ELF-1 (cell line): Measurements from ENCODE around the gene CACNB1.

Source experiments
- DNase-seq: peaks from one replicate; pipeline ENCODE4 v3.0.0-alpha.2; 2016; ENCODE audit warnings: low read depth, low spot score

The CACNB1 gene

GRCh38 chr17:39225959-39226683, 28.7 kb upstream of the CACNB1 start:
- DNase-seq: peak; percentile 88

GRCh38 chr17:39225308-39225958, 28.0 kb upstream of the CACNB1 start, which contains the start of gene STAC2:
TSS of gene STAC2 (minus strand) at chr17:39225945. CDS start at chr17:39225502, 443 bp downstream.
- no peak for DNase-seq

GRCh38 chr17:39224778-39225307, 27.4 kb upstream of the CACNB1 start:
- DNase-seq: no peak

GRCh38 chr17:39223907-39224777, 26.7 kb upstream of the CACNB1 start:
- DNase-seq: no peak

- DNase-seq: no peak
Measured at GRCh38 chr17:39222866-39223834, 25.7 kb upstream of the CACNB1 start.

- DNase-seq: no peak
Measured at GRCh38 chr17:39222151-39222550, 24.7 kb upstream of the CACNB1 start.

GRCh38 chr17:39221572-39221971, 24.1 kb upstream of the CACNB1 start:
- no peak for DNase-seq

GRCh38 chr17:39219647-39220154, 22.2 kb upstream of the CACNB1 start:
- DNase-seq: no peak

- no peak for DNase-seq
Measured at GRCh38 chr17:39218906-39219305, 21.4 kb upstream of the CACNB1 start.

- no peak for DNase-seq
Measured at GRCh38 chr17:39217734-39218369, 20.4 kb upstream of the CACNB1 start.

- DNase-seq: no peak
Measured at GRCh38 chr17:39213852-39214251, 16.4 kb upstream of the CACNB1 start.

GRCh38 chr17:39212841-39213480, 15.5 kb upstream of the CACNB1 start:
- peak; percentile 32 for DNase-seq

GRCh38 chr17:39212195-39212810, 14.8 kb upstream of the CACNB1 start:
- DNase-seq: no peak

- no peak for DNase-seq
Measured at GRCh38 chr17:39210093-39210434, 12.6 kb upstream of the CACNB1 start.

- DNase-seq: peak; percentile 16
Measured at GRCh38 chr17:39209317-39210092, 12.0 kb upstream of the CACNB1 start.

- peak; percentile 40 for DNase-seq
Measured at GRCh38 chr17:39208893-39209292, 11.4 kb upstream of the CACNB1 start.

- no peak for DNase-seq
Measured at GRCh38 chr17:39208136-39208535, 10.7 kb upstream of the CACNB1 start.

GRCh38 chr17:39205112-39205526, 7.7 kb upstream of the CACNB1 start:
- DNase-seq: no peak
